Karpas-422 (cell line): ENCODE data around the gene IGF2. TPM values are rescaled to one million over a fixed set of nuclear protein-coding genes. Genes with fewer than 3 reads are reported as not detected.

Experiments
- DNase-seq: peaks from one replicate; pipeline ENCODE4 v3.0.0-alpha.2; 2015
- H2AFZ ChIP-seq: fragments of 200-600 bp; sonication (generic); 2 replicates; pipeline ENCODE4 v1.6.1; 2014; ENCODE audit warnings: antibody characterized with exemption, low read length, mixed read lengths
- H3K27ac ChIP-seq: fragments of 200-600 bp; sonication (generic); 2 replicates; pipeline ENCODE4 v1.5.1; 2014; ENCODE audit warnings: mild to moderate bottlenecking, low read length, moderate library complexity
- H3K27me3 ChIP-seq: fragments of 200-600 bp; sonication (generic); 2 replicates; pipeline ENCODE4 v1.6.1; 2014; ENCODE audit warnings: low read length, mixed read lengths
- H3K36me3 ChIP-seq: fragments of 200-600 bp; sonication (generic); 2 replicates; pipeline ENCODE4 v1.6.1; 2014; ENCODE audit warnings: low read length, mixed read lengths; ENCODE audit not compliant: insufficient read depth
- H3K4me1 ChIP-seq: fragments of 200-600 bp; sonication (generic); 2 replicates; pipeline ENCODE4 v1.6.1; 2014; ENCODE audit warnings: mild to moderate bottlenecking, low read length, mixed read lengths
- H3K4me2 ChIP-seq: fragments of 200-600 bp; sonication (generic); 2 replicates; pipeline ENCODE4 v1.6.1; 2014; ENCODE audit warnings: low read length, low read depth, mild to moderate bottlenecking; ENCODE audit not compliant: poor library complexity, severe bottlenecking
- H3K4me3 ChIP-seq: fragments of 200-600 bp; sonication (generic); 2 replicates; pipeline ENCODE4 v1.5.1; 2014; ENCODE audit warnings: mild to moderate bottlenecking, antibody characterized with exemption, low read length, mixed read lengths
- H3K79me2 ChIP-seq: fragments of 200-600 bp; sonication (generic); 2 replicates; pipeline ENCODE4 v1.6.1; 2014; ENCODE audit warnings: mild to moderate bottlenecking, low read length, mixed read lengths
- H3K9ac ChIP-seq: fragments of 200-600 bp; sonication (generic); 2 replicates; pipeline ENCODE4 v1.6.0; 2014; ENCODE audit warnings: low read length
- H3K9me2 ChIP-seq: fragments of 200-600 bp; sonication (generic), shearing (Covaris generic); replicated peaks from 2 replicates; pipeline ENCODE4 v1.6.0; 2014; ENCODE audit warnings: mild to moderate bottlenecking, low read length, moderate library complexity; ENCODE audit not compliant: insufficient read depth
- H3K9me3 ChIP-seq: fragments of 300-700, 200-600 bp; sonication (generic); 2 replicates; pipeline ENCODE4 v1.6.1; 2014; ENCODE audit warnings: low read length, mixed read lengths
- H4K20me1 ChIP-seq: fragments of 200-600 bp; sonication (generic); 2 replicates; pipeline ENCODE4 v1.6.1; 2014; ENCODE audit warnings: mild to moderate bottlenecking, antibody characterized with exemption, low read length, low read depth; ENCODE audit not compliant: insufficient read depth
- total RNA-seq: library from RNA; depleted of rRNA; stranded (reverse); fragments of >200 nt; shearing (Covaris generic); gene quantifications from 2 replicates; pipeline ENCODE4 v1.2.3, GENCODE V29; 2014; ENCODE audit warnings: low replicate concordance

Gene IGF2
- total RNA-seq, 1 experiment from 2014 or later, result not detected

DNA sequence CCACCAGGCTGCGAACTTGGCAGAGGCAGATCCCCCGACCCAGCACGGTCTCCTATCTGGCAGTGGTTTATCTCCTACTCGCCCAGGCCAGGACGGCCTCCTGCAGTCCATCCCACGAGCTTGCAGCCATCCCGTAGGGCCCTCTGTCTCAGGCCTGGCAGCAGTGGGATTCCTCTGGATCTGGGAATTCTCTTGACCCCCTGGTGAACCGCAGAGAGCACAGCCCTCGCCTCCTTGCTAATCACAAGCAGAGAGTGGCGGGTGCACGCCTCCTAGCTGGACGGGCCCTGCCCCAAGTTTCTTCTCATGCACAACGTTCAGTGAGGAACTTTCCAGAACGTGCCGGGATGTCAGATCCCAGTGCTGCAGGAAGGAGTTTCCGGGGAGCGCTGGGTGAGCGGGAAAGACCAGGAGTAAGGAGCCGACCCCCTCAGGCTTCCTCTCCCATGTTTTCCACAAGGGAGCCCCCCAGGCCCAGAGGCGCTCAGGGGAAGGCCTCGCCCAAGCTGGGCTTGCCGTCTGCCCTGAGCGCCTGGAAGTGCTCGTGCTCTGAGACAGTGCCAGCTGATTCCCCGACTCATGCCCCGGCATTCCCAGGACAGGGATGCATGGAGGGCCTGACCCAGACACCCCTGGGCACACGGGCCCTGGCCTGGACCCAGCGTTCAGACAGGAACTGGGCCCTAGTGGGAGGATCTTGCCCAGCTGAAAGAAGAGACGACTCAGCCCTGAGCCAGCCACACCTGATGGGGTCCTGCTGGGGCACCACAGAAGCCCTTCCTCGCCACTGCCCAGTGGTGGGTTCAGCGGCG, 24.6 kb downstream of the IGF2 start:
- H3K9me3 ChIP-seq, result no peaks in the 10 kb centered on the region
- H3K4me2 ChIP-seq, result no peak overlapping the region
- no peak overlapping the region for H3K27ac ChIP-seq
- no peaks in the 10 kb centered on the region for H3K27me3 ChIP-seq
- no peaks in the 10 kb centered on the region for H4K20me1 ChIP-seq
- no peaks in the 10 kb centered on the region for H3K36me3 ChIP-seq
- no peaks in the 10 kb centered on the region for H3K4me1 ChIP-seq
- DNase-seq, result no peak
- H3K4me3 ChIP-seq, result no peak overlapping the region
- H3K79me2 ChIP-seq, result no peaks in the 10 kb centered on the region
- no peak overlapping the region for H2AFZ ChIP-seq
- H3K9ac ChIP-seq, result no peak overlapping the region
- H3K9me2 ChIP-seq, result no peaks in the 10 kb centered on the region

DNA sequence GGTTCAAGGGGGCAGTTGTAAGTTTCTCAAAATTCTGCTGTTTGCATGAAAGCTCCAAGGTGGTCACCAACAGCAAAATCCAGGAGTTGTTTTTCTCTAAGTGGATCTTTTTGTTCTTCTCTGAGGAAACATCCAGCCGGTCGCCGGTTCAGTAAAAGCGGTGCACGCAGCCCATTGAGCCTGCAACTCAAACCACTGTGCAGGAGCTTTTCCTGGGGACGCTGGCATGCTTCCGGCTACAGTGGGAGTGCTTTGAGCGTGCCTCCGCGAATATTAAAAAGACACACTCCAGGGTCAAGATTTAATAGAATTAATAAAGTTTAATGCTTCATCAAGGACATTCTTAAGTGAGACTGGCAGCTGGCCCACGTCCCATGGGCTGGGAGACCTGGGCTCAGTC, 25.4 kb downstream of the IGF2 start:
- no peak overlapping the region for H3K4me2 ChIP-seq
- H3K79me2 ChIP-seq, result no peaks in the 10 kb centered on the region
- no peaks in the 10 kb centered on the region for H3K4me1 ChIP-seq
- H3K27ac ChIP-seq, result no peak overlapping the region
- no peaks in the 10 kb centered on the region for H3K9me2 ChIP-seq
- H2AFZ ChIP-seq, result no peak overlapping the region
- no peaks in the 10 kb centered on the region for H4K20me1 ChIP-seq
- no peak overlapping the region for H3K9ac ChIP-seq
- no peaks in the 10 kb centered on the region for H3K27me3 ChIP-seq
- no peaks in the 10 kb centered on the region for H3K9me3 ChIP-seq
- no peak for DNase-seq
- H3K36me3 ChIP-seq, result no peaks in the 10 kb centered on the region
- no peak overlapping the region for H3K4me3 ChIP-seq

DNA sequence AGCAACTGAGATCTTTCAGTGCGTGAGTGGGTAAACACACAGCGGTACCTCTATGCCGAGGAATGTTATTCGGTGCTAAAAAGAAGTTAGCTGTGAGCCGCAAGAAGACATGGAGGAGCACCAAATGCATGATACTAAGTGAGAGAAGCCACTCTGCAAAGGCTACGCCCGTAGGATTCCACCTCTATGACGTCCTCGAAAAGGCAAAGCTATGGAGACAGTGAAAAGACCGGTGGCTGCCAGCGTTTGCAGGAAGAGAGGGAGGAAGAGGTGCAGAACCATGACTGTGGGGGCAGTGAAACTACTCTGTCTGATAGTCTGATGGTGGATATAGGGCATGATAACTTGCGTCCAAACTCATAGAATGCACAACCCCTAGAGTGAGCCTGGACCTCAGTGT, 28.7 kb downstream of the IGF2 start:
- Histone ChIP-seq H3K4me2 (no peak overlapping the region), H3K4me1 (no peaks in the 10 kb centered on the region), H3K27me3 (no peaks in the 10 kb centered on the region), H3K9me3 (no peaks in the 10 kb centered on the region), H2AFZ (no peak overlapping the region), H3K9me2 (no peaks in the 10 kb centered on the region), H3K4me3 (no peak overlapping the region), H3K36me3 (no peaks in the 10 kb centered on the region), H3K27ac (no peak overlapping the region), H4K20me1 (no peaks in the 10 kb centered on the region), H3K9ac (no peak overlapping the region), H3K79me2 (no peaks in the 10 kb centered on the region)
- DNase-seq, result no peak

DNA sequence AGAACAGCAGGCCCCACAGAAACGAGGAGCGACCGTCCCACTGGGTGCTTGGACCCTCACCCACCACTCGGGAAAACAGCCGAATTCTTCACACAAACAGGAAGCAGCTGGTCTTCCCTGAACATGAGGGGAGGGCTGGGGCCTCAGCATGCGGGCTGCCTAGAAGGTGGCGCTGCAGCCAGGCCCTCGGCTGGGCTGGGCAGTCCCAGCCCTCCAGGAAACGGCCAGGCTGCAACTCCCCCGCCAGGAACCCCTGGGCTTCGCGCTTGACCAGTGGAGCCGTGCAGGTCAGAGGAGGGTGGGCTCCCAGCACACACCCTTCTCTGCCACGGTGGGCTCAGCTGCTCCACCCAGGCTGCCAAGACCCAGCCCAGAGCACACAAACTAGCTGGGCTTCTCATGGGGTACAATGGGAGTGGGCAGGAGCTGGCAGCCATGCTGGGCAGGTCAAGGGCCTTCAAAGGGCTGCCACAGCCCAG, 29.6 kb downstream of the IGF2 start:
- Histone ChIP-seq H3K79me2 (no peaks in the 10 kb centered on the region), H3K27me3 (no peaks in the 10 kb centered on the region), H3K4me3 (no peak overlapping the region), H3K9me3 (no peaks in the 10 kb centered on the region), H2AFZ (no peak overlapping the region), H3K27ac (no peak overlapping the region), H3K9ac (no peak overlapping the region), H3K4me2 (no peak overlapping the region), H4K20me1 (no peaks in the 10 kb centered on the region), H3K36me3 (no peaks in the 10 kb centered on the region), H3K4me1 (no peaks in the 10 kb centered on the region), H3K9me2 (no peaks in the 10 kb centered on the region)
- DNase-seq, result no peak

DNA sequence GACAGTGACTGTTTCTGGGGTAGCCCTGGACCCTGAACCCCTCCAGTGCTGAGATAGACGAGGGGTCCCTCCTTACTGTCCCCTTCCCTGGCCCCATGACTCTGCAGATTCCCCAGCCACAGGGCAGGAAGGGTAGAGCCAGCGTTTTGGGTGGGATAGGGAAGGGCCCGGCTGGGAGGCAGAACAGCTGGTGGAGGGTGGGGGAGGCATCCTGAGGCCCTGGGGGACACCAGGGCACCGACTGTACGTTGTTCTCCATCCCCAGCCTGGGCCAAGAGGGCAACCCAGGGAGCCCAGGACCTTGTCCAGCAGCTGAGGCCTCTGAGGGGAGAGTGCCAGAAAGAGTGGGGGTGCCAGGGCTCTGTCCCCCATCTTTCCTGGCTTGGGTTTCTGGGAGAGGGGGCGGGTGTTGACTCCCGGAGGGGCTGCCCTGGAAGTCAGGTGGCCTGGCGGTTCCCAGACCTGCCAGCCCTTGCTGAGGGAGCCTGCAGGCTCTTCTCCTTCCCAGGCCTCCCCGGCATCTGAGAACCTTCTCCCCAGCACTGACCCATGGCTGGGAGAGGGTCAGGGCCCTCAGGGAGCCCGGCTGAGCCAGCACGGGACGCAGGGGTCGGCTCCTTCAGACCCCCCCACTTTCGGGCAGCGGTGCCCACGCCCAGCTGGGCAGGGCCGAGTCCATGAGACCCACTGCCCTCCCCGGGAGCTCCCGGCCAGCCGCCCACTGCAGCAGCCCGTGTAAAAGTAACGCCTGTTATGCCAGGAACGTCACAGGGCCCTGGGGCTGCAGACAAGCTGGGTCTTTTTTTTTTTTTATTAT, 30.3 kb downstream of the IGF2 start:
- Histone ChIP-seq H3K9me2 (no peaks in the 10 kb centered on the region), H3K36me3 (no peaks in the 10 kb centered on the region), H3K4me2 (no peak overlapping the region), H3K4me3 (no peak overlapping the region), H3K9ac (no peak overlapping the region), H3K27ac (no peak overlapping the region), H4K20me1 (no peaks in the 10 kb centered on the region), H3K27me3 (no peaks in the 10 kb centered on the region), H3K4me1 (no peaks in the 10 kb centered on the region), H3K9me3 (no peaks in the 10 kb centered on the region), H2AFZ (no peak overlapping the region), H3K79me2 (no peaks in the 10 kb centered on the region)
- DNase-seq, result no peak

DNA sequence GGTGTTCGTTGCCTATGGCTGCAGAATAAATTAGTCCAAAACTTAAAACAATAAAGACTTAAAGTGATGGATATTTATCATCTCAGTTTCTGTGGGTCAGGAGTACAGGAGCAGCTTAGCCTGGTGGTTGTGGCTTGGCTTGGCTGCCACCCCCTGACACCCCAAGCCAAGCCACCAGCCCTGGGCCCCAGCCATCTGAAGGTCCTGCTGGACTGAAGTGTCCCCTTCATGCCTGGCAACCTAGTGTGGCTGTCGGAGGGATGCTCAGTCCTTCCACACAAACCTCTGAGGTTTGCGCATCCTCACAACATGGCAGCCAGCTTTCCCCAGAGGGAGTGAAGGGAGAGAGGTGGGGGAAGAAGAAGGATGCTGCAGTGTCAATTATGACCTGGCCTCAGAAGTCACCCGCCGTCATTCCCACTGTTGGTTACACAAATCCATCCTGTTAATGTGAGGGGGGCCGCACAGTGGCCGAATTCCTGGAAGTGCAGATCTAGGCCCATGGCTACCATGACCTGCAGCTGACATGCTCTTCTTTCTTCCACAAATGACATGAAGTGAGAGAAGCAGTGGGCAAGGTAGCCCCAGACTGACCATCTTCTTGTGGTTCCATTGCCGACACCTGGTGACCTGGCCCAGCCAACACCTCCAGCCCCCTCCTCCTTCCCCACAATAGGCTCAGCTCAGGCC, 31.1 kb downstream of the IGF2 start:
- Histone ChIP-seq H3K9me2 (no peaks in the 10 kb centered on the region), H3K4me2 (no peak overlapping the region), H3K79me2 (no peaks in the 10 kb centered on the region), H4K20me1 (no peaks in the 10 kb centered on the region), H3K9ac (no peak overlapping the region), H3K9me3 (no peaks in the 10 kb centered on the region), H3K27ac (no peak overlapping the region), H2AFZ (no peak overlapping the region), H3K4me1 (no peaks in the 10 kb centered on the region), H3K4me3 (no peak overlapping the region), H3K27me3 (no peaks in the 10 kb centered on the region), H3K36me3 (no peaks in the 10 kb centered on the region)
- no peak for DNase-seq

DNA sequence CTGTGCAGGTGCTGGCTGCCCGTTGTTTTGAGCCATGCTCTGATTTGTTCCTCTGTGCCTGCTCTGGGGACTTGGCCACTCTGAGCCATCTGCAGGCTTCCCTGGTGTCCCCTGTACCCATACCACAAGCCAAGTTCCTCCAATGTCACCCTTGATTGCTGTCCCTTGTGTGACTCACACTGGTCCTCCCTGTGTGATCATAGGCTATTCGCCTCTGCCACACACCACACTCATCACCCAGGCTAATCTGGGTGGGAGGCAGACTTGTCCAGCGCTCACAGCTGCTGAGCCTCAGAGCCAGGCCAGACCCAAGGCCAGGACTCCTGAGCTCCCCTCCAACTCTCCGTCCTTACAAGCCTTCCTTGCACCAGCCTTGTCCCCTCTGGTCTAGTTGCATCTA, 31.7 kb downstream of the IGF2 start:
- no peak for DNase-seq
- Histone ChIP-seq H3K4me2 (no peak overlapping the region), H2AFZ (no peak overlapping the region), H4K20me1 (no peaks in the 10 kb centered on the region), H3K9me2 (no peaks in the 10 kb centered on the region), H3K36me3 (no peaks in the 10 kb centered on the region), H3K27me3 (no peaks in the 10 kb centered on the region), H3K79me2 (no peaks in the 10 kb centered on the region), H3K27ac (no peak overlapping the region), H3K4me1 (no peaks in the 10 kb centered on the region), H3K9me3 (no peaks in the 10 kb centered on the region), H3K9ac (no peak overlapping the region), H3K4me3 (no peak overlapping the region)
